HFF-Myc (cell line): ENCODE data around the gene FOXE1.

Source experiments
- DNase-seq: peaks from one replicate; pipeline ENCODE4 v3.0.0-alpha.2; 2011; ENCODE audit warnings: low read depth; ENCODE audit errors: extremely low read depth
- H3K4me3 ChIP-seq: replicated peaks from 2 replicates; pipeline ENCODE4 v1.5.1; 2011; ENCODE audit warnings: low read depth, mild to moderate bottlenecking, control low read depth, low read length
- CTCF ChIP-seq: IDR thresholded peaks from 2 replicates; pipeline ENCODE4 v1.5.1; 2012; ENCODE audit warnings: mild to moderate bottlenecking, low read depth, low read length, control low read depth; ENCODE audit errors: missing control alignments

FOXE1 gene

GRCh38 chr9:97855899-97856298 lies 2.9 kb downstream of the FOXE1 start:
- H3K4me3 ChIP-seq: no peak overlapping the region
- no peak for DNase-seq
- TF ChIP-seq CTCF: no peak

GRCh38 chr9:97856857-97857605 lies 4.0 kb downstream of the FOXE1 start:
- no peak for DNase-seq
- H3K4me3 ChIP-seq: no peak overlapping the region
- no peak for TF ChIP-seq CTCF

GRCh38 chr9:97857606-97858392 lies 4.8 kb downstream of the FOXE1 start:
- TF ChIP-seq CTCF: no peak
- H3K4me3 ChIP-seq: no peak overlapping the region
- DNase-seq: no peak

GRCh38 chr9:97858393-97858713 lies 5.3 kb downstream of the FOXE1 start:
- DNase-seq: no peak
- no peak overlapping the region for H3K4me3 ChIP-seq
- no peak for TF ChIP-seq CTCF

GRCh38 chr9:97858826-97859225 lies 5.8 kb downstream of the FOXE1 start:
- no peak for TF ChIP-seq CTCF
- H3K4me3 ChIP-seq: no peak overlapping the region
- no peak for DNase-seq

GRCh38 chr9:97859346-97859745 lies 6.3 kb downstream of the FOXE1 start:
- H3K4me3 ChIP-seq: no peak overlapping the region
- no peak for DNase-seq
- TF ChIP-seq CTCF: no peak
